Chondrocyte (in vitro differentiated cells): ENCODE measurements around the gene COPA. TPM values are rescaled to one million over a fixed set of nuclear protein-coding genes. Genes with fewer than 3 reads are reported as not detected.

Experiments
- DNase-seq: peaks from one replicate; pipeline ENCODE4 v3.0.0; 2021; ENCODE audit warnings: mixed read lengths, low spot score
- H3K27ac Mint-ChIP-seq: one replicate; pipeline ENCODE4 v1.8.0; 2021; ENCODE audit warnings: mild to moderate bottlenecking, moderate library complexity, mixed read lengths; ENCODE audit not compliant: unreplicated experiment
- H3K27me3 Mint-ChIP-seq: 2 replicates; pipeline ENCODE4 v1.8.0; 2021; ENCODE audit warnings: low read depth, mixed read lengths
- H3K36me3 Mint-ChIP-seq: 2 replicates; pipeline ENCODE4 v1.8.0; 2021; ENCODE audit warnings: low read depth, mixed read lengths
- H3K4me1 Mint-ChIP-seq: 2 replicates; pipeline ENCODE4 v1.8.0; 2021; ENCODE audit warnings: low read depth, mild to moderate bottlenecking, mixed read lengths
- H3K4me3 Mint-ChIP-seq: one replicate; pipeline ENCODE4 v1.8.0; 2021; ENCODE audit warnings: mild to moderate bottlenecking, moderate library complexity, mixed read lengths; ENCODE audit not compliant: unreplicated experiment
- H3K9me3 Mint-ChIP-seq: 2 replicates; pipeline ENCODE4 v1.8.0; 2021; ENCODE audit warnings: low read depth, mixed read lengths
- total RNA-seq: library from RNA; stranded (reverse); gene quantifications from 3 replicates; pipeline ENCODE4 v1.2.1, GENCODE V29; 2021
- TF ChIP-seq, protein P1 (sequence below): fragments of 200-600 bp; sonication (generic); IDR thresholded peaks from 2 replicates; pipeline ENCODE4 v1.5.0; 2021; ENCODE audit warnings: antibody characterized with exemption, mild to moderate bottlenecking, moderate library complexity

The COPA gene
- total RNA-seq, 1 donor from 2014 or later, result 239 TPM

DNA sequence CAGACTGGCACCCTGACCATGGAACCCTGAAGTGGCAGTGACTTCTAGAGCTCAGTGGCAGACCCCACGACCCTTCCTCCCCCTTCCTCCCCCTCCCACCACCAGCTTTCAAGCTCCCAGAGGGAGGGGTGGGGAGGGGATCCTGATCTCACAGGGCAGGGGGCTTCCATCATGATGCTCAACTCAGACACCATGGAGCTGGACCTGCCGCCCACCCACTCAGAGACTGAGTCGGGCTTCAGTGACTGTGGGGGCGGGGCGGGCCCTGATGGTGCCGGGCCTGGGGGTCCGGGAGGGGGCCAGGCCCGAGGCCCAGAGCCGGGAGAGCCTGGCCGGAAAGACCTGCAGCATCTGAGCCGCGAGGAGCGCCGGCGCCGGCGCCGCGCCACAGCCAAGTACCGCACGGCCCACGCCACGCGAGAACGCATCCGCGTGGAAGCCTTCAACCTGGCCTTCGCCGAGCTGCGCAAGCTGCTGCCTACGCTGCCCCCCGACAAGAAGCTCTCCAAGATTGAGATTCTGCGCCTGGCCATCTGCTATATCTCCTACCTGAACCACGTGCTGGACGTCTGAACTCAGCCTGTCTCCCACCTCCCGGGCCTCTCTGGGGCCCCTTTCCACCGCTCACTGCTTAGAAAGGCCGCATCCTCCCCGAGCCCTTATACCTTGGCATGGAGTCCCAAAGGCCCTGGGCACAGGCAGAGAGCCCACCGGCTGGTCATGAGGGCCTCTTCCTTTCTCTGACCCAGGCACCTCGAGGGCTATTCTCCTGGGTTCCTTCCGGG lies 27.7 kb upstream of the COPA start:
- Mint-ChIP-seq H3K27ac (no peak overlapping the region), H3K4me1 (peaks cover 3% of the 10 kb centered on the region), H3K9me3 (no peaks in the 10 kb centered on the region)

DNA sequence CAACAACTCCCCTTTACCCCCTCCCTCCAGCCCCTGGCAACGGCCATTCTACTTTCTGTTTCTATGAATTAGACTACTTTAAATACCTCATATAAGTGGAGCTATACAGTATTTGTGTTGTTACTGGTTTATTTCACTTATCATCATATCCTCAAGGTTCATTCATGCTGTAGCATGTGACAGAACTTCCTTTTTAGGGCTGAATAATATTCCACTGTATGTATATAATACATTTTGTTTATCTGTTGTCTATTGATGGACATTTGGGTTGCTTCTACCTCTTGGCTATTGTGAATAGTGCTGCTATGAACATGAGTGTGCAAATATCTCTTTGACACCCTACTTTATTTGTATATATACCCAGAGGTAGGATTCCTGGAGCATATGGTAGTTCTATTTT lies 26.0 kb upstream of the COPA start:
- DNase-seq, result no peak
- Mint-ChIP-seq H3K27ac (no peak overlapping the region), H3K27me3 (peaks cover 8% of the 10 kb centered on the region), H3K36me3 (no peaks in the 10 kb centered on the region), H3K9me3 (no peaks in the 10 kb centered on the region), H3K4me1 (no peaks in the 10 kb centered on the region), H3K4me3 (no peak overlapping the region)
- TF ChIP-seq, protein P1, sequence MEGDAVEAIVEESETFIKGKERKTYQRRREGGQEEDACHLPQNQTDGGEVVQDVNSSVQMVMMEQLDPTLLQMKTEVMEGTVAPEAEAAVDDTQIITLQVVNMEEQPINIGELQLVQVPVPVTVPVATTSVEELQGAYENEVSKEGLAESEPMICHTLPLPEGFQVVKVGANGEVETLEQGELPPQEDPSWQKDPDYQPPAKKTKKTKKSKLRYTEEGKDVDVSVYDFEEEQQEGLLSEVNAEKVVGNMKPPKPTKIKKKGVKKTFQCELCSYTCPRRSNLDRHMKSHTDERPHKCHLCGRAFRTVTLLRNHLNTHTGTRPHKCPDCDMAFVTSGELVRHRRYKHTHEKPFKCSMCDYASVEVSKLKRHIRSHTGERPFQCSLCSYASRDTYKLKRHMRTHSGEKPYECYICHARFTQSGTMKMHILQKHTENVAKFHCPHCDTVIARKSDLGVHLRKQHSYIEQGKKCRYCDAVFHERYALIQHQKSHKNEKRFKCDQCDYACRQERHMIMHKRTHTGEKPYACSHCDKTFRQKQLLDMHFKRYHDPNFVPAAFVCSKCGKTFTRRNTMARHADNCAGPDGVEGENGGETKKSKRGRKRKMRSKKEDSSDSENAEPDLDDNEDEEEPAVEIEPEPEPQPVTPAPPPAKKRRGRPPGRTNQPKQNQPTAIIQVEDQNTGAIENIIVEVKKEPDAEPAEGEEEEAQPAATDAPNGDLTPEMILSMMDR, result no peak

More for the DNA sequence above, 27.7 kb upstream of the COPA start:
- Mint-ChIP-seq H3K27me3 (peaks cover 8% of the 10 kb centered on the region), H3K36me3 (no peaks in the 10 kb centered on the region), H3K4me3 (no peak overlapping the region)
- no peak for DNase-seq
- TF ChIP-seq, protein P1, result no peak

DNA sequence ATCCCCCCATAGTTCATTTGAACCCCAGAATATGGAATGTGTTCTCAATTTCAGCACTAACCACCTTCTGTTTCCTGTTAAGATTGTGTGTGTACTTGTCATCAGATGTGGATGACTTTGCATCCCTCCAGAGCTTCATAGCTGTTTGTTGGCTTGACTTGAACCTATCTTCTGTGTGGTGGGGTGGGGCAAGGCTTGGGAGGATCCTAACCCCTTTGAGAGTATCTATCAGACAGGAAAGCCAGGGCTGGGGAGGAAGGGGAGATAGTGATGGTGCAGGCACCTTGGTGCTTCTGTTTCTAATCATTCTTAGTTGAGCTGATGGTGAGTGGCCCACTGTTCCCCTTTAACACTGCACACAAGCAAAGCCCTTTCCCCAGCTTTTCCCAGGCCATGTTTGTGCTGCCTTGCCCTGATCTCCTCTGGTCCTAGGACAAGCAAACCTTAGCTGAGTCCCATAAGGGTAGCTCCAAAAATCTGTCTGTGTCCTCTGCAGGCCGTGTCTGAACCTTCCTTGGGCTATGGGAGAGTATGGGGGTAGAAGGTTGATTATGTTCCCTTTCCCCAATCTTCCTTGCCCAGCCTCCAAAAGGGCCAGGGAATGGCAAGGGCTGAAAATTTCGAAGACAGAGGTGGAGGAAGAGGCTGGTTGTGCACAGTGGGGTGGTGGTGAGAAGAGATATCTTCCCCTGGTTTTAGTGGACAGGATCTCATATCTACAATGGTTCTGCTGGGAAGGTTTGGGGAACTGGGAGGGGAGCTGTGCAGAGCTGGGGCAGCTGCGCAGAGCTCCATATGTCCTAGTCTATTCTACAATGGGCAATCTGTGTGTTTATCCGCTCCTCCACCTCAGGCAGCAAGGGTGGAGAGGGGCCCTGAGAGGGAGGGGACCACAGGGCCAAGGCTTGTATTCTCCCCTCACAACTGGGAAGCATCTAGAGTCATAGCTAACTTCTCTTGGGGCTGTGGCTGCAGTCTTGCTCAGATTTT lies 25.2 kb upstream of the COPA start:
- no peaks in the 10 kb centered on the region for H3K36me3 Mint-ChIP-seq
- peaks cover 8% of the 10 kb centered on the region for H3K27me3 Mint-ChIP-seq
- no peak for DNase-seq
- H3K4me1 Mint-ChIP-seq, result no peaks in the 10 kb centered on the region
- H3K9me3 Mint-ChIP-seq, result no peaks in the 10 kb centered on the region
- no peak overlapping the region for H3K4me3 Mint-ChIP-seq
- H3K27ac Mint-ChIP-seq, result no peak overlapping the region
- TF ChIP-seq, protein P1, result no peak

DNA sequence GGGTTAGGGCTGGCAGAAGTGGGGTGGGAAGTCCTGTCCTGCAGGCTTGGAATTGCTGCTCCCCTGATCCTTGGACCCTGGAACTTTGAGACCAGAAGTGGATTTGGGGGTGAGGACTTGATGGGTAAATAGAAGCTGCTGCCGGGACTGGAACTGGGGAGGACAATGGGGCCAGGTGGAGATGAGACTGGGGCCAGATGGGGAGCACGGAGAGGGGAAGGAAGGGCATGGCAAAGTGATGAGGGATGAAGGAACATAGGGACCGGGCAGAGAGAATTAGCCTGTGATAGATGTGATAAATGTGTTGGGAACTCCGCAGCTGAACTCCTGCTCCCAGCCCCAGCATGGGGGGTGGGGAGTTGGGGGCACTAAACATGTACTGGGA lies 24.5 kb upstream of the COPA start:
- Mint-ChIP-seq H3K4me1 (peaks cover 2% of the 10 kb centered on the region), H3K36me3 (no peaks in the 10 kb centered on the region), H3K27ac (no peak overlapping the region), H3K27me3 (peaks cover 8% of the 10 kb centered on the region), H3K9me3 (no peaks in the 10 kb centered on the region), H3K4me3 (no peak overlapping the region)
- TF ChIP-seq, protein P1, result no peak
- DNase-seq, result no peak
